Pons (tissue), 1 donor: ENCODE results near the gene GCNT4.
"Not testable (repeated sequence)": the region's sequence is repeated elsewhere in the genome, so short reads cannot be mapped to it uniquely, and the experiment has no call there.

Source experiments
- DNase-seq: peaks from one replicate; pipeline ENCODE4 v3.0.0-alpha.2; 2016; ENCODE audit warnings: low spot score

The GCNT4 gene, protein sequence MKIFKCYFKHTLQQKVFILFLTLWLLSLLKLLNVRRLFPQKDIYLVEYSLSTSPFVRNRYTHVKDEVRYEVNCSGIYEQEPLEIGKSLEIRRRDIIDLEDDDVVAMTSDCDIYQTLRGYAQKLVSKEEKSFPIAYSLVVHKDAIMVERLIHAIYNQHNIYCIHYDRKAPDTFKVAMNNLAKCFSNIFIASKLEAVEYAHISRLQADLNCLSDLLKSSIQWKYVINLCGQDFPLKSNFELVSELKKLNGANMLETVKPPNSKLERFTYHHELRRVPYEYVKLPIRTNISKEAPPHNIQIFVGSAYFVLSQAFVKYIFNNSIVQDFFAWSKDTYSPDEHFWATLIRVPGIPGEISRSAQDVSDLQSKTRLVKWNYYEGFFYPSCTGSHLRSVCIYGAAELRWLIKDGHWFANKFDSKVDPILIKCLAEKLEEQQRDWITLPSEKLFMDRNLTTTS

DNA sequence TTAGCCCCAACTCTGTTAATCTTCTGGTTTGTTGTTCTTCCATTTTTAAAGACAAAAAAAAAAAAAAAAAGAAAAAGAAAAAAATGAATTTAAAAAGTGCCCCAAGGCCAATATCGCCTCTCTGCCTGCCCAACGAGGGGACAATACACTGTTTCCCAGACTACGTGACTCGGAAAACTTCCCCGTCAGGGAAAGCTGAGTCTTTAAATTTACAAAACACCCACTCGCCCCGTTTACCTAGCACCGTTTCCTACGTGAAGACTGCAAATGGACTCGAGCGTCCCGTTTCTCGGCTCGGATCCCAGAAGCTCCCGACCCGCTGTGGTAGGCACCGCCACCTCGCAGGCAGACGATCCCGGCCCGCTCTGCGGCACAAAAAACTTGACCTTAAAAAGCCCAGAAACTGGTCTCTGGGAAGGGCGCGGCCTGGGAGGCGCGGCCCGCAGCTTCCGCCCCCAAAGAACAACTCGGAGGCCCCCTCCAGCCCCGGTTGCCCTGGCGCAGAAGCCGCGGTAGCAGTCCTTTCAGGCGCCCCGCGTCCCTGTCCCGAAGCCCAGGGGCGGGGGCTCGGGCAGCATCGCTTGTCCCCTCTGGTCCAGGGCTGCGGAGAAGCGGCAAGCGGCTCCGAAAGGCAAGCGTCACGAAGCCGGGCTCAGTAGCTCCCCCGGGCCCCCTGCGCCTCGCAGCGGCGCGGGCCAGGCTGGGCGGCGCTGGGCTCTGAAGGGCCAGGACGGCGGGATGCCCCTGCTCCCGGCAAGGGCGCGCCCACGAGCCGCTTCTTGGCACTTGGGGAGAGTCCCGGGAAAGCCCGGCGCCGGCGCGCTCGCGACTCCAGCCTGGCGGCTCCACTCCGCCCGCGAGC, at the start of gene GCNT4:
Gene GCNT4, minus strand, starts transcription at position 367 of the 862 bp plus-strand sequence. CDS start 22,521 bp downstream, outside the sequence.
- no peak for DNase-seq

DNA sequence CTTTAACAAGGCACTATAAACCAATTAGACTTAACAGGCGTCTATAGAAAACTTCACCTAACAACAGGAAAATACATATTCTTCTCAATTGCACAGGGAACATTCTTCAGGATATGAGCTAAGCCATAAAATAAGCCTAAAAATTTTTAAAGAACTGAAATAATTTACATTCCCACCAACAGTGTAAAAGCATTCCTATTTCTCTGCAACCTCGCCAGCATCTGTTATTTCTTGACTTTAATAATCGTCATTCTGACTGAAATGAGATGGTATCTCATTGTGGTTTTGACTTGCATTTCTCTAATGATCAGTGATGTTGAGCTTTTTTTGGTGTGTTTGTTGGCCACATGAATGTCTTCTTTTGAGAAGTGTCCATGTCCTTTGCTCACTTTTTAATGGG, 43.6 kb upstream of the GCNT4 start:
- DNase-seq = not testable (repeated sequence)

DNA sequence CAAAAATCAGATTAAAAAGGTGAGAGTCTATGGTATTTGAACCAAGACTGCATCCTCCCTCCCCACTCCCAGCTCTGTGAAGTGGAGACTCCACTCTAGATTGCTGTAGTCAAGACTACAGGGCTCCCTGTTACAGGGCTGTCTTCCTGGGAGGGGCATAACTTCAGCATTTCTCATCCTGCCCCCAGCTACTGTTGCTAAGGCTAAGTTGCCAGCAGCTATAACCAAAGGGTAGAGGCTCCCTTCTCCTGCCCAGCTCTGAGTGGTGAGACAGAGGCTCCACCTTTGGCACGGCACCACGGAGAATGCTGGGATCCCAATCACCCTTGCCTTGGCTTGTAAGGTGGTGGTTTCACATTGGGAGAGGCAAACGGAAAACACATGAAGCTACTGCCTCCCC, 39.2 kb upstream of the GCNT4 start:
- DNase-seq = no peak

DNA sequence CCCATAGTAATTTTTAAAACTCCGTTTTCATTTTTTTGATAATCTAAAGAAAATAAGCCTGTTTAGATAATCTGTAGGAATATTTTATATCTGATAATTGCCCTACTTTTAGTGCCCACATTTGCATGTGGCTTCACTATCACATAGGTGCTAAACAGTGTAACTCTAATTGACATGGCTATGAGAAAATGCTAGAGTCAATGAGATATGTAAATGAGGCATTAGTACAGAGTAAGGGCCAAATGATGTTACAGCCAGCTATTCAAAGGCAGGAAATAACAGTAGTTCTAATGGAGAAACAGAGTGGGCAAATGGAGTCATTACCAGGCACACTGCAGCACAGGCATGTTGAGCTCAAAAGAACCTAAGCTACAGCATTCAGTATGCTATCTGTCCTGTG, 37.3 kb upstream of the GCNT4 start:
- no peak for DNase-seq

DNA sequence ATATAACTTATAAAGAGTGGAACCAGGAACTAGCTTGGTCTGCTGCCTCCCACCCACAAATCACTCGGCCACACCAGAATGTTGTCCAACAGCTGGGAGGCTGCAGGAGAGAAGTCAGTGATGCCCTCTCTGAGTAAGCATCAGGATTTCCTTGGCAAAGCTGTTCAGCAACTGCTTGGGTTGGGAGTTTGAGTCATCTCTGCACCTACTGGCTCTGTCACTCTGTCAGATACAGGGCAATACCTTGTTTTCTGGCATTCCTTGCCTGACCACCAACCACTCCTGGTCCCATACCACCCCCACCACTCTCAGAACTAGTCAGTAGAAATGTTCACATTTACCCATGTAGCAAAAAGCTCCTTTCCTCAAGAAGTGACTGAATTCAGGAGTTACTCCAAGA, 36.8 kb upstream of the GCNT4 start:
- no peak for DNase-seq

DNA sequence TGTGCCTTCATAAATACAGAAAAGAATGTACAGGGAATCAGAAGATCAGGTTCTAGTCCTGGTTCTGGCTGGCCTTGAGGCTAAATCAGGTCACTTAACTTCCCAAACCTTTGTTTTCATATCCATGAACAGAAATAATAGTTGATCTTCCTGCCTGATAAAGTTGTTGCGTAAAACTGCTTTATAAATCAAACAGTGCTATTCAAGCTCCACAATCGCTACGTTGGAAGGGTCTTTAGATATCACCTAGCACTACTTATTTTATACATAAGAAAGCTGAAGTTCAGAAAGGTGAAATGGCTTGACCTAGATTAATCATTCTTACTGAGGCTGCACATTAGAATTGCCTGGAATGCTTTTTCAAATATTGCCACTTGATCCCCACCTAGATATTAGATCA, 36.3 kb upstream of the GCNT4 start:
- DNase-seq = no peak

DNA sequence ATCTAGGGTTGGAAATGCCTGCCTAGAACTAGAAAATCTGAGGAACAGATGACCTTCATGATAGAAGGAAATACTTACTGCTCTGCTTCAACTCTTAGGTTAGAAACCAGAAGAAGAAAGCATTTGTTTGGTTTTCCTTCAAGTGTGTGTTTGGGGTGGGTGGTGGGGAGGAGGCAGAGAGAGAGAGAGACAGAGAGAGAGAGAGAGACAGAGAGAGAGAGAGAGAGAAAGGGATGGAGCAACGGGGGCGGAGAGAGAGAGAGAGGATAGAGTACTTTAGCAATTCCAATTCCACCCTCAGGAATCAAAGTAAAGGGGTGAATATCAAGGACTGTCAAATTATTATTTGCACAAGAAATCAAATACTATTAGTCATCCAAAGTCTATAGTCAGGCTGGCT, 29.2 kb upstream of the GCNT4 start:
- no peak for DNase-seq

DNA sequence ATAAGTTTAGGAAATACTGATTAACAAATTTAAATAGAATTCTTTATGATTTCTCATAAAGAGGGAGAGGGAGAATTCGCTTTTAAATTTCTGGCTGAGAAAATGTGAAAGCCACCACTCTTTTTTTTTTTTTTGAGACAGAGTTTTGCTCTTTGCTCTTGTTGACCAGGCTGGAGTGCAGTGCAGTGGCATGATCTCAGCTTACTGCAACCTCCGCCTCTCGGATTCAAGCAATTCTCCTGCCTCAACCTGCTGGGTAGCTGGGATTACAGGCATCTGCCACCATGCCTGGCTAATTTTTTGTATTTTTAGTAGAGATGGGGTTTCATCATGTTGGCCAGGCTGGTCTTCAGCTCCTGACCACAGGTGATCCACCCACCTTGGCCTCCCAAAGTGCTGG, 27.0 kb upstream of the GCNT4 start:
- DNase-seq = not testable (repeated sequence)

DNA sequence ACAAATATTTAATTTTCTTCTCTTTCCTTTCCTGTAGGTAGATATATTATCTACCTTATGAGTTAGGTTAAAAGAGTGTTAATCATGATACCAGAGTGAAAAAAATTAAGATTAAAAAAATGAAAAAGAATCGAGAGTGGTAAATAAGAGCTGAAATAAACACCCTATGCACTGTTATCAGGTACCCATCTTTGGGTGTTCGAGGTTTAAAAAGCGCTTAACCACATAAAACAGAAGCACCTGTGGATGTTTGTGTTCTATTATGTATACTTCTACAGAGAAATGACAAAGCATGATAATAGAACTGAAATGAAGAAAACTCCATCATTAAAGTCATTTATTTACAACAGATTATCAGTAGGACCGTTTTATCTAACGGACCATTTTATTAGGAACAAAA, 25.7 kb upstream of the GCNT4 start:
- DNase-seq = no peak

DNA sequence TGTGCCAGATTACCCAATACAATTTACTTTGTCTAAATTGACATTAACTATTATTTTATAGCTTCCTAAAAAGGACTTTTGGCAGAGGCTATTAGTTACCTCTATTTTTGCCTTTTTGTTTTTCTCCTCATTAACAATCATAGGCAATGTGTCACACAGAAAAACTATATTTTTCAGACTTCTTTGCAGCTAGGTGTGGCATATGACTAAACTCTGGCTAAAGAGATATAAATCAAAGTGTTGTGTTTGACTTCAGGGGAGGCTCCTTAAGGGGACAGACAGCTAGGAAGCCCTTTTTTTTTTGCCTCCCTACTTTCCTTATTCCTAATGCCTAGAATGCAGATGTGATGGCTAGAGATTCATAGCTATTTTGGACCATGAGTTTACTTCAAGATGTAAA, 19.7 kb upstream of the GCNT4 start:
- DNase-seq = no peak

DNA sequence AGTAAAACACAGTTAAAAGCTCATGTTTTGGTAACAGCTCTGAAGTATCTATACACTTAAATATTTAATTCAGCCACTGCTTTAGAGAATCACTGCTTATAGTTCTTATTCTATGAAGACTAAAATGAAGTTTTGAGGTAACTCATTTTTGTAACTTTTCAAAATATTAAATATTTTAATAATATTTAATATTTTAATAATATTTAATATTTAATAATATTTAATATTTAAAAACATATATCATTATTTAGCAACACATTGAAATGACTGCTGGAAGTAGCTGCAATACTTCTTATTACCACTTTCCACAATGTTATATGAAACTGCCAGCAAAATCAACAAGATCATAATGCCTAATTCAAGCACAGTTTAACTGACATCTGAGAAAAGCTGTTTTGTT, 18.7 kb upstream of the GCNT4 start:
- no peak for DNase-seq

DNA sequence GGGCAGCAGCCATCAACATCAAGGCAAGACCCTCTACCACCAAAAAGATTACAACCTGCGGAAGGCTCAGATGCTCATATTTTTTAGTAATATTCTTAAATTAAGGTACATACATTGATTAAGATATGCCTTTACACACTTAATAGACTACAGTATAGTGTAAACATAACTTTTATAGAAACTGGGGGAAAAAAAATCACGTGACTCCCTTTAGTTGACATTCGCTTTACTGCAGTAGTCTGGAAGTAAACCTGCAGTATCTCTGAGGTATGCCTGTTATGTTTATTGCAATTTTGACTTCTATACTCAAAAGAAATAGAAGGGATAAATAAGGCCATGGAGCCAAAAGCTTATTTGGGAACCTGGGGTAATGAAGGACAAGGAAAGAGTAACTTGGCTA, 15.1 kb upstream of the GCNT4 start:
- no peak for DNase-seq

DNA sequence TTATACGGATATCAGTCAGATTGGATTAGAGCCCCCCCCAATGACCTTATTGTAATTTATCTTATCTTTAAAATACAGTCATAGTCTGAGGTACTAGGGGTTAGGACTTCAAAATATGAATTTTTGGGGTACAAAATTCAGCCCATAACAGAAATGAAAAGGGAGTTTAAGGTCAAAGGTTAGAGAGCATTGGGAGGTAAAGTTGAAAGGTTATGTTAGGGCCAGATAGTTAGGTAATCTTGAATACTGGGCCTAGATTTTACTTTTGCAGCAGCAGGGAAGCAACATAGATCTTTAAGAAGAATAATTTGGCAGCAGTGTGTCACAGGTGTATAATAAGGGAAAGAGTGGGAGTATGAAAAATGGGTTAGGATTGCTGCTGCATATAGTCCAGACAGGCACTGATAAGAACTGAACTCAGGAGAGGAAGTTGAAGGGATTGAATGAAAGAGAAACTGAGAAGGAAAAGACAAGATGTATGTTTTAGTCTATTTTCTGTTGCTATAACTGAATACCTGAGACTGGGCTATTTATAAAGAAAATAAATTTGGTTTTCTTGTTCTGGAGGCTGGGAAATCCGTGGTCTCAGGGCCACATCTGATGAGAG, 10.7 kb upstream of the GCNT4 start:
- no peak for DNase-seq

DNA sequence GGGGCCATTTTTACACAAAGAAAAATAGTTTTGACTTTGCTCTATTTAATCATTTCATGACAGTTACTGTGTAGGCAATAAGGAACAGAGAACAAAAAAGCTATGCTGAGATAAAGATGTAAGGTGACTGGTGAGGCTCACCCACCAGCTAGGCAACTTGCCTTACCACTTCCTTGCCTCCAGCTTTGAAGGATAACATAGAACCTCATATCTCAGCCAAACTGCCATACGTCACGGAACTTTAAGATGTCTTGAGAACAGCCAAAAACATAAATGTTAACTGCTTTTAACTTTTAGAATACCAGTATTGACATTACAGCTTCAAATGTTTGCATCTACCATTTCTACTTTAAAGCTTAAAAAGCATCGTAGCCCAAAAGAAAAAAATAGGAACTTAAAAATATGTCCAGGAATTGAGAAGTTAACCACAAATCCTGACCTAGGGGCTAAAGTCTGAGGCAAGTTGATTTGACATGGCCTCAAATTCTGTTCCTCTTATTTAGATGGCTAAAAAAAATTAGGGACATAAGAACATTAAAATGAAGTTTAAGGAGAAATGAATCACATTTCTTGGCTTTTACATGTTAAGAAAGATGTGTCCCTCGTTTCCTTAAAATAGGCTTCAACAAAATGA, 7.7 kb upstream of the GCNT4 start:
- DNase-seq = no peak

DNA sequence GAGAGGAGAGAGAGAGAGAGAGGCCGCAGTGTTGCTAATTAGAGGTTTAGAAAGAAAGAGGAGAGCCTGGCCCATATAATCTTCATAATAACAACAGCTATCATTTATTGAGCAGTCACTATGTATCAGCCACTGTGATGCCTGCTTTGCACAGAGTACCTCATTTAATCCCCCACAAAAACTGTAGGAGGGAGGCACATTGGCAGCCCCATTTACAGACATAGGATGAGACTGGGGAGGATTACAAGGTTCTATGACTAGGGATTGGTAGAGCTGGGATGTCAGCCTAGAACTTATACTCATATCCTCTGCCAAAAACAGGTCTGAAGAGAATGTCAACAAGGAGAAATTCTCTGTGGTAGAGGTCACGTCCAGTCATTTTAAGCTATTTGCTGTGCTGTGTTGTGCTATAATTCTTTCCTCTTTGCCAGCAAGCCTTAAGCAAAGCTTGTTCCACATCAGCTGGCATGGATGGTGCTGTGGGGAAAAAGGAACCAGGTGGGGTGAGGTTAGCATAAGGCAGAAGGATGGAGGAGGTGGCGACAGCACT, 6.7 kb upstream of the GCNT4 start:
- no peak for DNase-seq

DNA sequence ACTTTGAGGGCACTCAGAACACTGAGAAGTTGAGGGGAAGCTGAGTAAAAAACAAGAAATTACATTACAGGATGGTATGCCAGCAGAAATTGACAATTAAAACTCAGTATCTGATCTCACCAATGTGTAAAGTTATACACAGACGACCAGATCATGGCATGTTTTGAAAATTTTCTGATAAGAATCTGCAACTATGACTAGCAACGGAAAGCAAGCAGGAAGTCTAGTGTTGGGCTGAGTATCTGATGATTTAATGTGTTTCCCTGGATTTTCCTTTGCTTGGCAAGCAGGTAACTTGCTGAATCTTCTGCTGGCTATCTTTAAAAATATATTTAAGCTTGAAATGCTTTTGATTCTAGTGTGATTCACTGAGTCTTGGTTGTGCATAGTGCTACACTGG, 5.2 kb upstream of the GCNT4 start:
- no peak for DNase-seq

DNA sequence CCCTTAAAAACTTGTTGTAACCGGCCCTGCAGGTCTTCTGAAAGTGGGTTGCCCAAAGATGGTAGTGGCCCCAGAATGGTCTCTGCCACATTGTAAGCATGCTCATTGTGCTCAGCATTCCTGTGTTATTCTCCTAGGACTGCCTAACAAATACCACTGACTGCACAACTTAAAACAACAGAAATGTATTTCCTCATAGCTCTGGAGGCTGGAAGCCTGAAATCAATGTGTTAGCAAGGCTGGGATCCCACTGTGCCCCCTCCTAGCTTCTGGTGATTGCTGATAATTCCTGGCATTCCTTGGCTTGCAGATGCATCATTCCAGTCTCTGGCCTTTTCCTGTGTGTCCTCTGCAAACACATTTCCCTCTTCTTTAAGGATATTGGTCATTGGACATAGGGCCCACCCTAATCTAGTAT, 3.4 kb upstream of the GCNT4 start:
- DNase-seq = no peak

DNA sequence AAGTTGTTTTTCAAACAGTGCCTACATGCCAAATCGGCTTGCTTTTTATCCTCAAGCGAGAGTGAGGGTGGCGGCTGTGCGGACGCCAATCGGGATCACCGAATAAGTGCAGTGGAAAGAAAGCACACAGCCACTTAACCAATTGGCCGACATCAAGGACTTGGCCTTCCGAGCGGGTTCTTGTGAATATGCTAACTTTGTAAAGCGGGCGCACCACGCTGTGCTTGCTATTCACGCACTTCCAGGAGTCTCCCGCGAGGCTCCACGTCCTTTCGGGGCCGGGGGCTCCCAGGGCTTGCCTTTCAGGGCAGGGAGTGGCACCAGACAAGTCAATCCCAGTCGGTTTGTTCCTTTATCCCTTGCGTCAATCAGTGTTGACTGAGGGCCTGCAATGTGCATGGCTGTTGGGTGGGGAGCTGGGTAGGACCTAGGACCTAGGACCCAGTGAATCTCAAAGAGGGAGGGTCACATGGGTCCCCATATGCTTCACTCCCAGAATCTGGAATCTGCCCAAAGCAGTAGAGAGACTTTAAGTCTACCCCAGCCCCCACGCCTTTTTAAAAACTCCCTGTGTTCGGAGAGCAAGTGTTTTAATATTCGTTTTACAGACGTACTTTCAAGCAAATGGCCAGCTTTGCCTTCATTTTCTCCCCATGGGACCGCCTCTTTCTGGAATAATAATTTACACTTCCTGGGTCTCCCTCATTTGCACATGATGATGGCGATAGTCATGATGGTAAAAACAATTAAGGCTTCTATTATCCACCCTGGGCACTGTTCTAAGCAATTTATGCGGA, 2.0 kb upstream of the GCNT4 start:
- DNase-seq = no peak

DNA sequence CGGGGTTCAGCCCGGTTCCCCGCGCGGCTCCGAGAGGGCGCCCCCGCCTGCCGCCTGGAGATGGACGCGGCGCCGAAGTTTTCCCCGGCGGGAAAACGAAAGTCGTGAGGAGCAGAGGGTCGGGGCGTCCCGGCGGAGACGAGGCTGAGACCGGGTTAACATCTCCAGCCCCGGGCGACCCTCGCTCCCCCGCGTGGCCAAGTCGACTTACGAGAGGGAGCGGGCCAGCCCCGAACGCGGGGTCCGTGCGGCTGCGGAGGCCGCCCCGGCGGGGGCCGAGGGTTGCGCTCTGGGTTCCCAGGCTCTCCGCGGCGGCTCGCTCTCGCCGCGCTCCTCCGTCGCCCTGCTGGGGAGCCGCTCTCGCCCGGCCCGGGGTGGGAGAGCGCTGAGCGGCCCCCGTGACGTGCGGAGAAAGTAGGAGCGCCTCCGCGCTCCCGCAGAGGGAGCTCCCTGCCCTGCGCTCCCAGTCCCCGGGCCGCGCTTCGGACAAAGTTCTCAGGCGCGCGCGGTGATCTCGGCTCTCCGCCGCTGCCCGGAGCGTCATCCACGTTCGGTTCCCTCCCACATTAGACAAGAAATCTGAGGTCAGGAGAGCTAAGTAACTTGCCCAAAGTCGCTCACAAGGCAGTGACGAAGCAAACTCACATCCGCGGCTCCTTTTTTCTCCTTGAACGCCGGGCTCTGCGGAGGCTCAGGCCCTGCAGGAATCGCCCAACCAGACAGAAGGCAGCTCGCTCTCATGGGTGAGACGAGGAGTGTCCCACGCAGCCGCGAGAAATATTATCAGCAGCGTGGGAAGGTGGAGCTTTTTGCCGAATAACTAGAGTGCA, 1.2 kb upstream of the GCNT4 start:
- DNase-seq = no peak

DNA sequence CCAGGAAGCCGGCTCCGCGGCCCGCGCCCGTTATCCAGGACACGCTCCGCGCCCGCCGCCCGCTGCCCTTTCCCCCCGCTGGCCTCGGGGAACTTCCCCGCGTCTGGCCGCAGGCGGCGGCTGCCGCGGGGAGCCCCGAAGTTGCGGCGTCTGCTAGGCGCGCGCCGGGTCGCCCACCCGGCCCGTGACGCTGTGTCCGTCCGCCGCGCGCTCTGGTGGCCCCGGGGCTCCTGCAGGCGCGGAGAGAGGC, 621 bp upstream of the GCNT4 start:
- no peak for DNase-seq
